Cerebellar nuclear complex (tissue), 1 donor: ENCODE results near the gene PIGK.
"Not testable (repeated sequence)": the region's sequence is repeated elsewhere in the genome, so short reads cannot be mapped to it uniquely, and the experiment has no call there.

Source experiments
- DNase-seq, 2 experiments: peaks; one replicate each; lab custom pipeline; 2025; lab: John Stamatoyannopoulos, UW

PIGK gene

GRCh38 chr1:77193951-77194350, 25.3 kb downstream of the PIGK start:
- no peak for DNase-seq

GRCh38 chr1:77188770-77189169, 30.5 kb downstream of the PIGK start:
- DNase-seq: no peak

- DNase-seq: not testable (repeated sequence)
These were observed 32.3 kb downstream of the PIGK start for GRCh38 chr1:77186907-77187306.

- DNase-seq: no peak
These were observed 37.1 kb downstream of the PIGK start for GRCh38 chr1:77182083-77182482.

- no peak for DNase-seq
These were observed 39.6 kb downstream of the PIGK start for GRCh38 chr1:77179632-77180031.

GRCh38 chr1:77175230-77175844, 43.9 kb downstream of the PIGK start:
- no peak for DNase-seq

GRCh38 chr1:77170687-77171086, 48.5 kb downstream of the PIGK start:
- no peak for DNase-seq

- no peak for DNase-seq
These were observed 50.9 kb downstream of the PIGK start for GRCh38 chr1:77168358-77168757.

- DNase-seq: no peak
These were observed 54.7 kb downstream of the PIGK start for GRCh38 chr1:77164434-77164944.

GRCh38 chr1:77159706-77160105, 59.5 kb downstream of the PIGK start:
- not testable (repeated sequence) for DNase-seq

GRCh38 chr1:77156214-77156613, 63.0 kb downstream of the PIGK start:
- no peak for DNase-seq

- DNase-seq: no peak
These were observed 73.0 kb downstream of the PIGK start for GRCh38 chr1:77146270-77146669.

GRCh38 chr1:77143529-77144121, 75.6 kb downstream of the PIGK start:
- no peak for DNase-seq

GRCh38 chr1:77139389-77139788, 79.8 kb downstream of the PIGK start:
- DNase-seq: no peak

- DNase-seq: no peak
These were observed 84.9 kb downstream of the PIGK start for GRCh38 chr1:77134359-77134758.

- no peak for DNase-seq
These were observed 85.4 kb downstream of the PIGK start for GRCh38 chr1:77133731-77134358.

GRCh38 chr1:77126307-77126706, 92.9 kb downstream of the PIGK start:
- DNase-seq: no peak

GRCh38 chr1:77121503-77121902, 97.7 kb downstream of the PIGK start:
- no peak for DNase-seq

- DNase-seq: no peak
These were observed 98.3 kb downstream of the PIGK start for GRCh38 chr1:77120950-77121349.

- DNase-seq: no peak
These were observed 100.5 kb downstream of the PIGK start for GRCh38 chr1:77118712-77119111.

- no peak for DNase-seq
These were observed 114.6 kb downstream of the PIGK start for GRCh38 chr1:77104672-77105071.

- DNase-seq: no peak
These were observed 115.7 kb downstream of the PIGK start for GRCh38 chr1:77103486-77103885.

GRCh38 chr1:77100875-77101274, 118.4 kb downstream of the PIGK start:
- DNase-seq: no peak
